GM12891 (cell line): ENCODE data around the gene ZBTB12.

Experiments
- PAX5 ChIP-seq: IDR thresholded peaks from 2 replicates; pipeline ENCODE4 v1.6.1; 2011; ENCODE audit warnings: low read length, moderate library complexity, mild to moderate bottlenecking; ENCODE audit not compliant: insufficient read depth, severe bottlenecking
- POLR2A ChIP-seq: IDR thresholded peaks from 2 replicates; pipeline ENCODE4 v1.6.1; 2011; ENCODE audit warnings: low read depth, low read length, control low read depth
- POLR2AphosphoS5 ChIP-seq: IDR thresholded peaks from 2 replicates; pipeline ENCODE4 v1.6.1; 2011; ENCODE audit warnings: low read depth, low read length, control low read depth
- SPI1 ChIP-seq: IDR thresholded peaks from 2 replicates; pipeline ENCODE4 v1.6.1; 2011; ENCODE audit warnings: low read depth, low read length, control low read depth
- TAF1 ChIP-seq: IDR thresholded peaks from 2 replicates; pipeline ENCODE4 v1.6.1; 2011; ENCODE audit warnings: low read depth, low read length, control low read depth

DNA sequence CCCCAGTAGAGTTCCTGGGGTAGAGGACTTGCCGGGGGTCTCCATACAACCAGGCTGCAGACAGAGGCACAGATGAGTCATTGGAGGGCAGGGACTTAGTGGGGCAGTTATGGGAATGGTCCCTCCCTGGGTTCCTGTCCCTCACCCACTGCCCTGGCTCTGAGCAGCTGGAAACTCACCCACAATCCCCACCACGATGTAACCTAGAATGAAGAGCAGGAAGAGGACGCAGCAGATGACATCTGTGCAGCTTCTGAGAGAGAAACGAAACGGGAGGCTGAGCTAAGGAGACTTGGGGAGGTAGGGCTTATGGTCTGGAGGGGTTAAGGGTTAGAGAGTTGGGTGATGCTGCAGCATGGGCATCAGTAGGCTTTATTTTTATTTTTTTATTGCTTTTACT, 26.0 kb downstream of the ZBTB12 start:
- TF ChIP-seq POLR2AphosphoS5 (no peak), POLR2A (no peak), PAX5 (no peak), SPI1 (no peak), TAF1 (no peak)
